ENCODE data around the gene PRIMA1.

- no peak for TF ChIP-seq MAX (CRISPR knock-in tag; IDR thresholded peaks at IDR 0.05)
- no peak for TF ChIP-seq RAD51 (IDR thresholded peaks at IDR 0.05; ENCODE audit: borderline replicate concordance, low read depth)
- TF ChIP-seq POLR2A (conservative IDR thresholded peaks at IDR 0.05), result no peak
- no peak for TF ChIP-seq ZFP1 (CRISPR knock-in tag; IDR thresholded peaks at IDR 0.05)
- no peak for TF ChIP-seq MAFG (tag; conservative IDR thresholded peaks at IDR 0.05)
- TF ChIP-seq TARDBP (IDR thresholded peaks at IDR 0.05), result no peak
- no peak for TF ChIP-seq ZHX1 (conservative IDR thresholded peaks at IDR 0.05; ENCODE audit: low read length)
- no peak for TF ChIP-seq HDAC6 (IDR thresholded peaks at IDR 0.05; ENCODE audit: low read depth, low read length)
- TF ChIP-seq POLR2AphosphoS5 (IDR thresholded peaks at IDR 0.05; ENCODE audit: control insufficient read depth, insufficient read depth, low read depth, low read length), result no peak
Measured at GRCh38 chr14:93716746-93717667, 71.3 kb downstream of the PRIMA1 start.
